Aorta (tissue), 5 donors: Measurements from ENCODE around the gene DNAH11. TPM values are rescaled to one million over a fixed set of nuclear protein-coding genes. Genes with fewer than 3 reads are reported as not detected.
"Not testable (repeated sequence)": the region's sequence is repeated elsewhere in the genome, so short reads cannot be mapped to it uniquely, and the experiment has no call there.

Source experiments
- ATAC-seq: fragments of 200-7000 bp; cut with Tn5 transposase; one replicate; pipeline ENCODE4 v1.9.1; 2022; ENCODE audit warnings: moderate library complexity; ENCODE audit not compliant: low FRiP score
- DNase-seq, 2 donors: peaks; one replicate each; pipeline ENCODE4 v3.0.0-alpha.2; 2020
- H3K27ac ChIP-seq, 2 donors: one replicate each; pipeline ENCODE4 v1.5.1; 2013; ENCODE audit warnings: low read length in 2 of 2, mild to moderate bottlenecking in 2 of 2, moderate library complexity in 2 of 2, control low read depth in 1 of 2, inconsistent platforms in 1 of 2, low read depth in 1 of 2
- H3K27me3 ChIP-seq, 2 donors: one replicate each; pipeline ENCODE4 v1.6.1; 2013; ENCODE audit warnings: control low read depth in 1 of 2, low read length in 1 of 2, mild to moderate bottlenecking in 1 of 2, moderate library complexity in 1 of 2; ENCODE audit not compliant: insufficient read depth in 2 of 2, control insufficient read depth in 1 of 2
- H3K36me3 ChIP-seq, 2 donors: one replicate each; pipeline ENCODE4 v1.6.1; 2013; ENCODE audit warnings: control low read depth in 1 of 2, low read length in 1 of 2, mild to moderate bottlenecking in 1 of 2; ENCODE audit not compliant: insufficient read depth in 2 of 2, control insufficient read depth in 1 of 2
- H3K4me1 ChIP-seq, 2 donors: one replicate each; pipeline ENCODE4 v1.6.1; 2013; ENCODE audit warnings: low read length in 2 of 2, control low read depth in 1 of 2, mild to moderate bottlenecking in 1 of 2, moderate library complexity in 1 of 2; ENCODE audit not compliant: insufficient read depth in 2 of 2, control insufficient read depth in 1 of 2
- H3K4me3 ChIP-seq, 2 donors: one replicate each; pipeline ENCODE4 v1.5.1; 2013; ENCODE audit warnings: low read length in 2 of 2, control low read depth in 1 of 2, mild to moderate bottlenecking in 1 of 2
- H3K9me3 ChIP-seq: one replicate; pipeline ENCODE4 v1.6.1; 2013; ENCODE audit warnings: mild to moderate bottlenecking, low read length; ENCODE audit not compliant: control insufficient read depth
- WGBS, 2 donors: extraction: QIAGEN DNeasy Blood & Tissue Kit; methylation state at CpG; one replicate each; pipeline ENCODE4 v1.1.7; 2013; 5-methylcytosine and 5-hydroxymethylcytosine counted together
- intact Hi-C, 2 donors: fragments of 100-400 bp; cut with DNase I; formaldehyde crosslinking; loops; one replicate each; pipeline versions ENCODE4 v1.14.2 to v1.15.0; 2022
- polyA plus RNA-seq, 2 donors: library from polyadenylated mRNA; stranded (reverse); fragments of 200-250 nt; gene quantifications; one replicate each; pipeline ENCODE4 v1.2.3, GENCODE V29; 2013
- total RNA-seq, 2 donors: library from RNA; stranded (reverse); fragmentation: NEBNext Ultra II Directional; extraction: Animal tissue kit (Norgen Biotek cat#: 25700); gene quantifications; one replicate each; pipeline ENCODE4 v1.2.1, GENCODE V29; 2021
- donor health status: healthy with polysubstance abuse.
- donor health status: Bipolar disorder and iron deficiency.
- donor health status: DM: no; HTN: no; CAD: no.
- donor health status: DM: no; HTN: no; CAD: no.
- donor health status: DM: yes; HTN: yes; CAD: no.

Gene DNAH11
- total and polyA plus RNA-seq, 4 donors: 2.5 to 3.3 (median 2.6) TPM; not detected in 1

DNA sequence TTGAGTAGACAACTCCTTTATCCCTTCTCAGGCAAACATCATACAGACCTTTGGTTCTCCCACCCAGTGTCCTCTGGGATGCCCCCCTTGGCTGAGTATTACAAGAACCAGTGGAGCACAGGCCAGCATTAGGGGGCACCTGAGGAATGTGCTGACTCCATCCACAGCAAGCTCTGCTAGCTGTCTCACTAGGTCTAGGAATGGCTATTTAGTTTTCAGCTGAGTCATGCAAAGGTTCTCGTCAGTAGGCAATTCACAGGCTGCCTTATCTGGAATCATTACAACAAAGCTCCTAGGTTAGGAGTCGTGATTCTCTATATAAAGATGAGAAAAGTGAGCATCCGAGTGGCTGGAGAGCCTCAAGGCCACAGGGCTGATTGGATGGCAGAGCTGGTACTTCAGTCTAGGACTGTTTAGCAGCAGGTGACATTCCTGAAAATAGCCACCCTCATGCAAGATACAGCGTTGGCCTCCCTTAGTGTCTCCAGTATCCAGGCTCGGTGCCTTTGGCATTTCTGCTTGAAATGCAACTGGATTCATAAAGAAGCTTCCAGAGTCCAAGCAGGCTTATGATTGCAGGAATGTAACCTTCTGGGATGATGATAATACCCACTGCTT, 327.1 kb downstream of the DNAH11 start:
- ATAC-seq: no peak
- 45 to 66% methylated on average over 5 of the region's 5 CpGs for WGBS, 2 donors
- no peak for DNase-seq
- no peaks in the 10 kb centered on the region for H3K4me1 ChIP-seq
- no peaks in the 10 kb centered on the region for H3K27me3 ChIP-seq
- H3K36me3 ChIP-seq: no peaks in the 10 kb centered on the region
- no peaks in the 10 kb centered on the region for H3K9me3 ChIP-seq
- no peak overlapping the region for H3K4me3 ChIP-seq
- intact Hi-C loops: no loop called here
- no peak overlapping the region for H3K27ac ChIP-seq

DNA sequence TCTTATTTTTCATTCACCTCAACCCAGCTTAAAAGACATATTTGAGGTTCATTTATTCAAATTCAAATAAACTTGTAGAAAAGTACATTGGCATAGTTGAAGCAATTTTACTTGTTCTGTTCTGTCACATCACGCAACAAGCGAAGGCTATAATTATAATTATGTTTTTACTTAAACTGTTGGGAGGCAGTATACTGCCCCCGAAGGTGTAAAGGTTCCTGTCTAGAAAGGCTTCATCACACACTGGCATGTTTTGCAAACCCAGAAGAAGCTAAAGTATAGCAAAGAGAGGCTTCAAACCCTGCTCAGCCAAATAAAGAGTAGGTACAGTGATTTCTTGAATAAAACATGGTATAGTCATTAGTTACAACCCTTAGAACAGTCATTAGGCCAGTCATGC, 340.2 kb downstream of the DNAH11 start:
- intact Hi-C loops: no loop called here
- Histone ChIP-seq H3K4me1 (no peaks in the 10 kb centered on the region), H3K36me3 (no peaks in the 10 kb centered on the region), H3K4me3 (no peak overlapping the region), H3K9me3 (no peaks in the 10 kb centered on the region), H3K27me3 (no peaks in the 10 kb centered on the region), H3K27ac (no peak overlapping the region)
- DNase-seq (no peak), ATAC-seq (no peak)
- WGBS, 2 donors: 89 to 91% methylated on average over 3 of the region's 3 CpGs

DNA sequence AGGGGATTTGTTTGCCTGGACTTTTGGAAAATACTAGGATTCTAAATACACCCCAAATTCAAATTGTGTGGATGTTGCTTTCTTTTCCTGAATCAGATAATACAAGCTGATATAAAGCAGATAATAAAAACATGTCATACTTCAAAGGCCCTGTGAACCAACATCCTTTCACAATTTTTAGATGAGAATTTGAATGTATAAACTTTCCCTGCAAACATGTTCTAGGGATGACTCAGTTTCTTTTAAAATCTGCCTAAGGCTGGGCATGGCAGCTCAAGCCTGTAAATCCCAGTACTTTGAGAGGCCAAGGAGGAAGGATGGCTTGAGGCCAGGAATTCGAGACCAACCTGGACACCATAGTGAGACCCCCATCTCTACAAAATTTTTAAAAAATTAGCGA, 340.7 kb downstream of the DNAH11 start:
- H3K4me3 ChIP-seq, H3K27me3 ChIP-seq, H3K9me3 ChIP-seq, ATAC-seq, intact Hi-C loops, DNase-seq, H3K27ac ChIP-seq, H3K36me3 ChIP-seq, H3K4me1 ChIP-seq: not testable (repeated sequence)
- WGBS, 2 donors: 91 to 93% methylated on average over 2 of the region's 2 CpGs

DNA sequence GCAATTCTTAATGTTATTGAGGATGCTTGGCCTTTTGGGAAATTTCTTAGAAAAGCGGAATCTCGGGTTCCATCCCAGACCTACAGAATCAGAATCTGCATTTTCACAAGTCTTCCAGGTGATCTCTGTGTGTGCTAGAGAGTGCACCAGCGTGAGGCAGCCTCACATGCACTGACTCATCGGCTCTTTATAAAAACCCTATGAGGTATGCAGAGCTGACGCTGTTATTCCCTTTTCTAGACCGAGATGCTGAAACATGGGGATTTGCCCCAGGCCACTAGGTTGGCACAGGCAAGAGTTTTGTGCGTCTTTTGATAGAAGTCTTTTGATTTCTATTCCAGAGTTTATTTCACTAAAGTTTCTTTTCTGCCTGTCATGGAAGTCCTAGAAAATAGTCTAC, 341.7 kb downstream of the DNAH11 start:
- H3K4me1 ChIP-seq: no peaks in the 10 kb centered on the region
- H3K27ac ChIP-seq: no peak overlapping the region
- no peak for ATAC-seq
- WGBS, 2 donors: 92 to 97% methylated on average over 7 of the region's 7 CpGs
- intact Hi-C loops: no loop called here
- no peaks in the 10 kb centered on the region for H3K36me3 ChIP-seq
- no peaks in the 10 kb centered on the region for H3K9me3 ChIP-seq
- no peak overlapping the region for H3K4me3 ChIP-seq
- no peak for DNase-seq
- no peaks in the 10 kb centered on the region for H3K27me3 ChIP-seq

DNA sequence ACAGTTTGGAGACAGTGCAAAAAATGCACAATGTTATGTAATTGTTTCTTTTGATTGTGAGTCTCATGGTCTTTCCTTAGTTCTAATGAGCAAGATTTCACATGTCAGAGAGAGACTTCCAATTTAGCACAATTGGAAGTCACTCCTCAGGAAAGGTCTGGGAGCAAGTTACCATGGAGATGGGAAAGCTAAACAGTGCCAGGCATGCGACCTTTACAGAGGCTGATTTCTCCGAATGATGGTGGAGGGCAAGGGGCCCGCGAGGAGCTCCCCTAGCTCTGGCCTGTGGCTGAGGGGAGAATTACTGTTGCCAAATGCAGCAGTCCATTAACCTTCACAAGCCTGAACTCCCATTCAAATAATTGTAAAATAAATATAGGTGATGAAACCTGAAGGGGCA, 343.6 kb downstream of the DNAH11 start:
- no peaks in the 10 kb centered on the region for H3K36me3 ChIP-seq
- WGBS, 2 donors: 15 to 19% methylated on average over 4 of the region's 4 CpGs
- no peak for ATAC-seq

DNA sequence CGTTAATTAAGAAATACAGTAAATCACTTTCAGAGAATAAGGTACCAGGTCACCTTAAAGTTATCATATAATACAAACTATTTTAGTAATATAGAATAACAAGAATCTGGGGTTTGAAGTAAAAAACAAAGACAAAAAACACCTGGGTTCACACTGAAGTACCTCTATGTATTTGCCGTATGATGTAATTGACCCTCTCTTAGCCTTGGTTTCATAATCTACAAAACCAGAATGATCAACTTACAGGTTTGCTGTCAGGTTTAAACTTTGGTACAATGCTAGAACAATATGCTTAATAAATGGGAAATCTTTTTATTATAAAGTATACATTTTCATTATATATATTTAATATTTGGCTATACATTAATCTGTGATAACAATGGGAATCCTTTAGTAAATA, 344.5 kb downstream of the DNAH11 start:
- H3K9me3 ChIP-seq: no peaks in the 10 kb centered on the region
- H3K4me1 ChIP-seq: no peaks in the 10 kb centered on the region
- H3K27me3 ChIP-seq: no peaks in the 10 kb centered on the region
- no peak for ATAC-seq
- intact Hi-C loops: no loop called here
- 80 to 85% methylated on average over 2 of the region's 2 CpGs for WGBS, 2 donors
- no peak overlapping the region for H3K4me3 ChIP-seq
- H3K36me3 ChIP-seq: no peaks in the 10 kb centered on the region
- no peak for DNase-seq
- H3K27ac ChIP-seq: no peak overlapping the region

More for the DNA sequence above, 343.6 kb downstream of the DNAH11 start:
- Histone ChIP-seq H3K27ac (no peak overlapping the region), H3K9me3 (no peaks in the 10 kb centered on the region), H3K4me3 (no peak overlapping the region), H3K27me3 (no peaks in the 10 kb centered on the region), H3K4me1 (no peaks in the 10 kb centered on the region)
- DNase-seq: no peak
- intact Hi-C loops: no loop called here

DNA sequence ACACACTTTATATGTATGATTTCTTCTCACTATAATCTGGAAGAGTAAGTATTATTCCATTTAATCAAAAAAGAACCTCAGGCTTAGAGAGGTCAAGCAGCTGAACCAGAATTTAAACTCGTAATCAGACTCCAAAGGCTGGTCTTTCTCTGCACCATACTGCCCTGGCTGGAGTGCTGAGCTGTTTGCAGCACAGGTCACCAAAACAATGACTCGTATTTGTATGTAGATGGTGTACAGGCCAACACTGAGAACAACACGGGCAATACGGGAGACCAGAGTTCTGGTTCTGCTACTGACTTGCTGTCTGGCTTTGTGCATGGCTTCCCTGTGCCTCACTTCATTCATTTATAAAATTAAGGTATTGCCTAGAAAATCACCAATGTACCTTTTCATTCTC, 344.9 kb downstream of the DNAH11 start:
- DNase-seq (no peak), ATAC-seq (no peak)
- no peak overlapping the region for H3K27ac ChIP-seq
- WGBS, 2 donors: 80 to 83% methylated on average over 4 of the region's 4 CpGs
- H3K4me1 ChIP-seq: no peaks in the 10 kb centered on the region
- intact Hi-C loops: no loop called here
- H3K4me3 ChIP-seq: no peak overlapping the region
- H3K27me3 ChIP-seq: no peaks in the 10 kb centered on the region
- H3K9me3 ChIP-seq: no peaks in the 10 kb centered on the region
- H3K36me3 ChIP-seq: no peaks in the 10 kb centered on the region

DNA sequence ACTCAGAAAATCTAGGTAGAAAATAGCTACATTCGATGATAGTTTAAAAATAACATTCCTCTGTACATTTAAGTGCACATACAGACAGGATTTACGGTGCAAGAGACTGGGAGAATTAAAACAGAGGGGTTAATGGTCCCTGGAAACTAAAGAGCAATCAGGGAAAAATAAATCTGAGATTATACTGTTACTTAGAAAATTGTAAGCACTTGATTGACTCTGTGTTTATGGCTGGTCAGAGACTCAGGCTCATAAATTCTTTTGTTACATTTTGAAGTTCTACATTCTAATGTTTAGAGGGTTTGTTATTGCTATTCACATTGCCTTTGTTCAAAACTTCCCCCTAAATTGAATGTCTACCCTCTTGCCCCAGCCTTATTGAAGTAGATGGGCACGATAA, 348.5 kb downstream of the DNAH11 start:
- ATAC-seq: no peak
- Histone ChIP-seq H3K27ac (no peak overlapping the region), H3K4me3 (no peak overlapping the region), H3K9me3 (no peaks in the 10 kb centered on the region), H3K36me3 (no peaks in the 10 kb centered on the region), H3K4me1 (no peaks in the 10 kb centered on the region), H3K27me3 (no peaks in the 10 kb centered on the region)
- no peak for DNase-seq
- intact Hi-C loops: no loop called here
- 44 to 51% methylated on average over 3 of the region's 3 CpGs for WGBS, 2 donors

DNA sequence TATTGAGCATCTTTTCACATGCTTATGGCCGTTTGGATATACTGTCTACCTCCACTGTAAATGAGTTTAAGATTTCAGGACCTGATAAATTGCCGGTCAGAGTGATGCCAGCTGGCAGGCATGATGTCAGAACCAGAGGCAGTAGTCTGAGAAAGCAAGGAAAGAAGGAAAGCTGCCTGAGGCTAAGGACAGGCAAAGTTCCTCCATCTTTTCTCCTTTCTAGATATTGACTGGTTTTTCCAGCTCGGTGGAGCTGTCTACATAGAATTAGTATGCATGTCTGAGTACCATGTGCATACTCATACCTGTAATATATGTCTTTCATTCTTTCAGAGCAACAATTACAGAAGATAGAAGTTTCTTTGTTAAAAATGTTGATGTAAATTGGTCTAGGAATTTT, 350.6 kb downstream of the DNAH11 start:
- Histone ChIP-seq H3K9me3 (no peaks in the 10 kb centered on the region), H3K27ac (no peak overlapping the region), H3K36me3 (no peaks in the 10 kb centered on the region), H3K27me3 (no peaks in the 10 kb centered on the region), H3K4me1 (no peaks in the 10 kb centered on the region), H3K4me3 (no peak overlapping the region)
- intact Hi-C loops: no loop called here
- DNase-seq: no peak
- WGBS, 2 donors: 79 to 82% methylated on average over 3 of the region's 3 CpGs
- ATAC-seq: no peak
